GM23338 (cell line): Measurements from ENCODE around the gene NUCKS1. TPM values are rescaled to one million over a fixed set of nuclear protein-coding genes. Genes with fewer than 3 reads are reported as not detected.

Source experiments
- CREB1 ChIP-seq: fragments of 250-450 bp; sonication (Bioruptor Pico); IDR thresholded peaks from 2 replicates; pipeline ENCODE4 v1.5.0; 2020; ENCODE audit warnings: low read depth, mild to moderate bottlenecking, moderate library complexity
- CTCF ChIP-seq, 2 experiments: fragments of 200-600 bp in 1 of 2; sonication (generic) in 1 of 2; conservative IDR thresholded peaks; 2 replicates each; pipeline versions ENCODE4 v1.5.1 to v1.6.1; 2016 to 2017; ENCODE audit warnings: antibody characterized with exemption in 2 of 2, low read depth in 2 of 2, mild to moderate bottlenecking in 2 of 2, moderate library complexity in 1 of 2
- EZH2 ChIP-seq: fragments of 200-600 bp; sonication (generic); IDR thresholded peaks from one replicate; pipeline ENCODE4 v1.8.0; 2017; ENCODE audit warnings: antibody characterized with exemption, mild to moderate bottlenecking, low read depth; ENCODE audit not compliant: unreplicated experiment
- EZH2phosphoT487 ChIP-seq: fragments of 200-600 bp; sonication (generic); IDR thresholded peaks from one replicate; pipeline ENCODE4 v1.8.1; 2018; ENCODE audit warnings: antibody characterized with exemption; ENCODE audit not compliant: unreplicated experiment
- JUNB ChIP-seq: IDR thresholded peaks from one replicate; pipeline ENCODE4 v1.6.1; 2016; ENCODE audit warnings: antibody characterized with exemption; ENCODE audit not compliant: unreplicated experiment
- NANOG ChIP-seq: IDR thresholded peaks from 2 replicates; pipeline ENCODE4 v1.6.1; 2016; ENCODE audit warnings: antibody characterized with exemption, borderline replicate concordance
- POLR2AphosphoS5 ChIP-seq: IDR thresholded peaks from 2 replicates; pipeline ENCODE4 v1.6.1; 2016; ENCODE audit warnings: antibody characterized with exemption, low read depth
- ZNF114 ChIP-seq: fragments of 250-450 bp; sonication (Bioruptor Pico); IDR thresholded peaks from 2 replicates; pipeline ENCODE4 v1.5.0; 2020; ENCODE audit warnings: mild to moderate bottlenecking, moderate library complexity
- ZNF331 ChIP-seq: fragments of 250-450 bp; sonication (Bioruptor Pico); IDR thresholded peaks from 2 replicates; pipeline ENCODE4 v1.5.0; 2020; ENCODE audit warnings: low read depth, mild to moderate bottlenecking, moderate library complexity
- ZNF462 ChIP-seq: fragments of 250-450 bp; sonication (Bioruptor Pico); IDR thresholded peaks from 2 replicates; pipeline ENCODE4 v1.5.0; 2020; ENCODE audit warnings: mild to moderate bottlenecking, moderate library complexity
- polyA plus RNA-seq: library from polyadenylated mRNA; unstranded; fragments of >200 nt; fragmentation: Nextera tagmentation; extraction: Ambion mirVana; gene quantifications from 2 replicates; pipeline ENCODE4 v1.2.1, GENCODE V29; 2016
- total RNA-seq: library from RNA; depleted of rRNA; stranded (reverse); fragments of >200 nt; shearing (Covaris generic); gene quantifications from 2 replicates; pipeline ENCODE4 v1.2.3, GENCODE V29; 2014

NUCKS1 gene
- total and polyA plus RNA-seq, 2 experiments from 2014 or later, result 255 to 307 TPM

GRCh38 chr1:205785446-205785845, 35.5 kb upstream of the NUCKS1 start (continued):
- no peak for TF ChIP-seq ZNF462
- TF ChIP-seq CREB1 (CRISPR knock-in tag), result no peak
- no peak for TF ChIP-seq NANOG
- TF ChIP-seq EZH2phosphoT487, result no peak
- TF ChIP-seq JUNB, result no peak
- TF ChIP-seq ZNF114 (CRISPR knock-in tag), result no peak
- no peak for TF ChIP-seq ZNF331
- TF ChIP-seq POLR2AphosphoS5, result no peak
- no peak for TF ChIP-seq EZH2
- TF ChIP-seq CTCF (conservative IDR thresholded peaks at IDR 0.05; ENCODE audit: low read depth in 2 of 2), result no peak
